ENCODE measurements around the gene COL6A6.
A peak's percentile ranks its signal among the peaks of the same experiment; 100 is the strongest.
"Not testable (repeated sequence)": the region's sequence is repeated elsewhere in the genome, so short reads cannot be mapped to it uniquely, and the experiment has no call there.

COL6A6 gene

GRCh38 chr3:130529486-130530215 is 12.7 kb downstream of the COL6A6 start:
- DNase-seq (ENCODE audit: low read depth in 2 of 2), result no peak

- no peak for DNase-seq (ENCODE audit: low read depth in 2 of 2)
Measured at GRCh38 chr3:130533247-130533646, 16.3 kb downstream of the COL6A6 start.

- DNase-seq (ENCODE audit: low read depth in 2 of 2), result no peak
Measured at GRCh38 chr3:130537673-130538304, 20.8 kb downstream of the COL6A6 start.

- peak in 1 of 2 donors; percentile 1 for DNase-seq (ENCODE audit: low read depth in 2 of 2)
Measured at GRCh38 chr3:130539005-130539404, 22.0 kb downstream of the COL6A6 start.

DNA sequence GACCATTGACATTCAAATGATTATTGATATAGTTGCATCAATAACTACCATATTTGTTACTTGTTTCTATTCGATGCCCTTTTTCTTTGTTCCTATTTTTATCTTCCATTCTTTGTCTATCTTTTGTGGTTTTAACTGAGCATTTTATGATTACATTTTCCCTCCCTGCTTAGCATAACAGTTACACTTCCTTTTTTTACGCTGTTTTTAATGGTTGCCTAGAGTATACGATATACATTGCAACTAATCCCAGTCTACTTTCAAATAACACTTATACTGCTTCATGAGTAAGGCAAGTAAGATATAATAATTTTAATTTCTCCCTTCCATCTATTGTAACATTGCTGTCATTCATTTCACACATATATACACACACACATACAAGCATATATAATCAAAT is 26.3 kb downstream of the COL6A6 start:
- no peak for DNase-seq (ENCODE audit: low read depth in 2 of 2)

GRCh38 chr3:130546920-130547679 is 30.1 kb downstream of the COL6A6 start:
- no peak for DNase-seq (ENCODE audit: low read depth in 2 of 2)

DNA sequence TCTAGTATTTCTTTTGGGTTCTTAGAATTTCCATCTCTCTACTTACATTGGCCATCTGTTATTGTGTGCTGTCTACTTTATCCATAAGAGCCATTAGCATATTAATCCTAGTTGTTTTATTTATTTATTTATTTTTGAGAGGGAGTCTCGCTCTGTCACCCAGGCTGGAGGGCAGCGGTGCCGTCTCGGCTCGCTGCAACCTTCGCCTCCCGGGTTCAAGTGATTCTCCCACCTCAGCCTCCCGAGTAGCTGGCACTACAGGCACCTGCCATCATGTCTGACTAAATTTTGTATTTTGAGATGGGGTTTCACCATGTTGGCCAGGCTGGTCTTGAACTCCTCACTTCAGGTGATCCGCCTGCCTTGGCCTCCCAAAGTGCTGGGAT is 30.7 kb downstream of the COL6A6 start:
- DNase-seq (ENCODE audit: low read depth in 2 of 2), result not testable (repeated sequence)

DNA sequence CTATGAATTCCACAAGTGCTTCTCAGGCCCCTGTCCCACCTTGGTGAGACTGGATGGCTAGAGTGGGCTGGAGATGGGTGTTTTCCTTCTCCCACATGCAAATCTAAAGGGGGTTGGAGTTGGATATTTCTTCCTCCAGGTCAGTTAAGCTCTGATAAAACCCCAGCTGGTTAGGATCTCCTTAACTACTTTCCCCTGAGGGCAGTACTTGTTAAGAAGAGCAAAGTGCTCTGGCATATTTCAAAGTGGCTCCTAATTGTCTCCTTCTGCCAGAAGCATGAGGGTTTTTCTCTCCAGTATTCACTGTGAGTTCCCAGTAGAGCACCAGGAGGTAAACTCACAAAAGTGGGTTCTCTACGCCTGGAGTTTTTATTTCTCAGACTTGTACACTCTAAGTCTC is 31.4 kb downstream of the COL6A6 start:
- DNase-seq (ENCODE audit: low read depth in 2 of 2), result no peak

- no peak for DNase-seq (ENCODE audit: low read depth in 2 of 2)
Measured at GRCh38 chr3:130557336-130558035, 40.5 kb downstream of the COL6A6 start.

DNA sequence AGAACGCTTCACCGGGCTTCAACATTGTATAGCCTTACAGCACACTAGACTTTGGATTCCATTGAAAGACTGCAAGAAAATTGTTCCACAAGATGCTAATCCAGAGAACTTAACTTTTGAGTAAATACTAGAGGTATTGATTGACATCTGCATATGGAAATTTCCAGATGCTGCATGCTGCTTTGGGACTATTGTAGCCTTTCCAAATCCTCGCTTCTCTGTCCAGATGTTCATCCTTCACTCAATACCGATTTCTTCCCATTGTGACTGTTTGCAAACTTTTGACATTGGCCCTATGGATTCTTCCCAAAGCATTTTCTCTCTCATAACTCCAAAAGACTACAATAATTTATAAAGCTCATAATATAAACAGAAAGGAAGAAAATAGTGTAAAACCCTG is 41.4 kb downstream of the COL6A6 start:
- DNase-seq (ENCODE audit: low read depth in 2 of 2), result no peak

DNA sequence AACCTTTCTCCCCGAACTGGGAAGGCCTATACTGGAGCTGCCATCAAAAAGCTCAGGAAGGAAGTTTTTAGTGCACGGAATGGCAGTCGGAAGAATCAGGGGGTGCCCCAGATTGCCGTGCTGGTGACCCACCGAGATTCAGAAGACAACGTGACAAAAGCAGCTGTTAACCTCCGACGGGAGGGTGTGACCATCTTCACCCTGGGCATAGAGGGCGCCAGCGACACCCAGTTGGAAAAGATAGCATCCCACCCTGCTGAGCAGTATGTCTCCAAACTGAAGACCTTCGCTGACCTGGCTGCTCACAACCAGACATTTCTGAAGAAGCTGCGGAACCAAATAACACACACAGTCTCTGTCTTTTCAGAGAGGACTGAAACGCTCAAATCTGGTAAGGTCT is 48.2 kb downstream of the COL6A6 start:
- no peak for DNase-seq (ENCODE audit: low read depth in 2 of 2)
